Fibroblast of skin of left biceps (primary cell): ENCODE data around the gene ARL5C.
A peak's percentile ranks its signal among the peaks of the same experiment; 100 is the strongest.

ENCODE experiments used
- DNase-seq, 2 experiments: peaks; one replicate each; pipeline ENCODE4 v3.0.0-alpha.2; 2013; ENCODE audit warnings: low read depth in 2 of 2

ARL5C gene

GRCh38 chr17:39167476-39167875 is 1.5 kb upstream of the ARL5C start:
- no peak for DNase-seq

GRCh38 chr17:39166437-39167335 is 725 bp upstream of the ARL5C start:
- no peak for DNase-seq

GRCh38 chr17:39165178-39165840 is 652 bp downstream of the ARL5C start:
- no peak for DNase-seq

GRCh38 chr17:39164675-39165143 is 1.3 kb downstream of the ARL5C start:
- peak; percentile 86 to 89 for DNase-seq

- no peak for DNase-seq
These were observed 4.0 kb downstream of the ARL5C start for GRCh38 chr17:39161962-39162361.

- no peak for DNase-seq
These were observed 7.3 kb downstream of the ARL5C start for GRCh38 chr17:39158623-39159022.

- DNase-seq, result no peak
These were observed 9.5 kb downstream of the ARL5C start for GRCh38 chr17:39156491-39156890.

GRCh38 chr17:39155654-39156053 is 10.3 kb downstream of the ARL5C start:
- DNase-seq, result no peak

GRCh38 chr17:39153599-39154051 is 12.3 kb downstream of the ARL5C start:
- DNase-seq, result peak; percentile 69

GRCh38 chr17:39151943-39152818 is 13.8 kb downstream of the ARL5C start:
- DNase-seq, result no peak

GRCh38 chr17:39151150-39151942 is 14.6 kb downstream of the ARL5C start, which contains the start of gene PLXDC1:
Gene PLXDC1 (minus strand): TSS chr17:39151637. CDS start chr17:39151437, 200 bp downstream.
- DNase-seq, result no peak

GRCh38 chr17:39150795-39151149 is 15.2 kb downstream of the ARL5C start:
- DNase-seq, result no peak

- DNase-seq, result no peak
These were observed 15.8 kb downstream of the ARL5C start for GRCh38 chr17:39150104-39150634.

GRCh38 chr17:39147221-39148185 is 18.5 kb downstream of the ARL5C start:
- no peak for DNase-seq

GRCh38 chr17:39146273-39146672 is 19.7 kb downstream of the ARL5C start:
- DNase-seq, result no peak

- no peak for DNase-seq
These were observed 20.8 kb downstream of the ARL5C start for GRCh38 chr17:39145143-39145542.

- DNase-seq, result peak; percentile 67 to 73
These were observed 21.5 kb downstream of the ARL5C start for GRCh38 chr17:39144416-39144840.

GRCh38 chr17:39143552-39144093 is 22.3 kb downstream of the ARL5C start:
- no peak for DNase-seq
